Measurements from ENCODE around the gene ANO2.

DNA sequence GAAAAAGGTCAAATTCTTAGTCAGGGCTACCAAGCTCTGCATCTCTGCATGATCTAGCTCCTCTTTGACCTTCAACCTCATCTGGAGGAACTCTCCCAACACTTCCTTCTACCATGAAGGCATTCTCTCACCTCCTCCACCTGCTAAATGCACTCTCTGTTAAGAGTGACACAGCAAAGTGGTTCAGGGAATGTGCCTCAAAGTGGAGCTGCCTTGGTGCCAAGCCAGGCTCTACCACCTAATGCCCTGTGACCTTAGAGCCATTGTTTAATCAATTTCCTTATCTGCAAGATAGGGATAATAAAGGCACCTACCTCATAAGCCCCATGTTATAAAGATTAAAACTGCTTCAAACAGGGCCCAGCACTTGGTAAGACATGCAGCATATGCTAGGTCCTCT lies 236.7 kb downstream of the ANO2 start:
- TF ChIP-seq, protein P1, sequence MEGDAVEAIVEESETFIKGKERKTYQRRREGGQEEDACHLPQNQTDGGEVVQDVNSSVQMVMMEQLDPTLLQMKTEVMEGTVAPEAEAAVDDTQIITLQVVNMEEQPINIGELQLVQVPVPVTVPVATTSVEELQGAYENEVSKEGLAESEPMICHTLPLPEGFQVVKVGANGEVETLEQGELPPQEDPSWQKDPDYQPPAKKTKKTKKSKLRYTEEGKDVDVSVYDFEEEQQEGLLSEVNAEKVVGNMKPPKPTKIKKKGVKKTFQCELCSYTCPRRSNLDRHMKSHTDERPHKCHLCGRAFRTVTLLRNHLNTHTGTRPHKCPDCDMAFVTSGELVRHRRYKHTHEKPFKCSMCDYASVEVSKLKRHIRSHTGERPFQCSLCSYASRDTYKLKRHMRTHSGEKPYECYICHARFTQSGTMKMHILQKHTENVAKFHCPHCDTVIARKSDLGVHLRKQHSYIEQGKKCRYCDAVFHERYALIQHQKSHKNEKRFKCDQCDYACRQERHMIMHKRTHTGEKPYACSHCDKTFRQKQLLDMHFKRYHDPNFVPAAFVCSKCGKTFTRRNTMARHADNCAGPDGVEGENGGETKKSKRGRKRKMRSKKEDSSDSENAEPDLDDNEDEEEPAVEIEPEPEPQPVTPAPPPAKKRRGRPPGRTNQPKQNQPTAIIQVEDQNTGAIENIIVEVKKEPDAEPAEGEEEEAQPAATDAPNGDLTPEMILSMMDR (conservative IDR thresholded peaks at IDR 0.05; ENCODE audit: low read depth in 2 of 2): no peak
- TF ChIP-seq POLR2AphosphoS5 (IDR thresholded peaks at IDR 0.05; ENCODE audit: low read depth) (no peak), EZH2 (IDR thresholded peaks at IDR 0.05; ENCODE audit: low read depth, unreplicated experiment) (no peak), ZNF462 (CRISPR knock-in tag; IDR thresholded peaks at IDR 0.05) (no peak), JUNB (IDR thresholded peaks at IDR 0.05; ENCODE audit: unreplicated experiment) (no peak), CREB1 (CRISPR knock-in tag; IDR thresholded peaks at IDR 0.05; ENCODE audit: low read depth) (no peak)
- TF ChIP-seq, protein P2, sequence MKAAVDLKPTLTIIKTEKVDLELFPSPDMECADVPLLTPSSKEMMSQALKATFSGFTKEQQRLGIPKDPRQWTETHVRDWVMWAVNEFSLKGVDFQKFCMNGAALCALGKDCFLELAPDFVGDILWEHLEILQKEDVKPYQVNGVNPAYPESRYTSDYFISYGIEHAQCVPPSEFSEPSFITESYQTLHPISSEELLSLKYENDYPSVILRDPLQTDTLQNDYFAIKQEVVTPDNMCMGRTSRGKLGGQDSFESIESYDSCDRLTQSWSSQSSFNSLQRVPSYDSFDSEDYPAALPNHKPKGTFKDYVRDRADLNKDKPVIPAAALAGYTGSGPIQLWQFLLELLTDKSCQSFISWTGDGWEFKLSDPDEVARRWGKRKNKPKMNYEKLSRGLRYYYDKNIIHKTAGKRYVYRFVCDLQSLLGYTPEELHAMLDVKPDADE (IDR thresholded peaks at IDR 0.05): no peak
- TF ChIP-seq, protein P3, sequence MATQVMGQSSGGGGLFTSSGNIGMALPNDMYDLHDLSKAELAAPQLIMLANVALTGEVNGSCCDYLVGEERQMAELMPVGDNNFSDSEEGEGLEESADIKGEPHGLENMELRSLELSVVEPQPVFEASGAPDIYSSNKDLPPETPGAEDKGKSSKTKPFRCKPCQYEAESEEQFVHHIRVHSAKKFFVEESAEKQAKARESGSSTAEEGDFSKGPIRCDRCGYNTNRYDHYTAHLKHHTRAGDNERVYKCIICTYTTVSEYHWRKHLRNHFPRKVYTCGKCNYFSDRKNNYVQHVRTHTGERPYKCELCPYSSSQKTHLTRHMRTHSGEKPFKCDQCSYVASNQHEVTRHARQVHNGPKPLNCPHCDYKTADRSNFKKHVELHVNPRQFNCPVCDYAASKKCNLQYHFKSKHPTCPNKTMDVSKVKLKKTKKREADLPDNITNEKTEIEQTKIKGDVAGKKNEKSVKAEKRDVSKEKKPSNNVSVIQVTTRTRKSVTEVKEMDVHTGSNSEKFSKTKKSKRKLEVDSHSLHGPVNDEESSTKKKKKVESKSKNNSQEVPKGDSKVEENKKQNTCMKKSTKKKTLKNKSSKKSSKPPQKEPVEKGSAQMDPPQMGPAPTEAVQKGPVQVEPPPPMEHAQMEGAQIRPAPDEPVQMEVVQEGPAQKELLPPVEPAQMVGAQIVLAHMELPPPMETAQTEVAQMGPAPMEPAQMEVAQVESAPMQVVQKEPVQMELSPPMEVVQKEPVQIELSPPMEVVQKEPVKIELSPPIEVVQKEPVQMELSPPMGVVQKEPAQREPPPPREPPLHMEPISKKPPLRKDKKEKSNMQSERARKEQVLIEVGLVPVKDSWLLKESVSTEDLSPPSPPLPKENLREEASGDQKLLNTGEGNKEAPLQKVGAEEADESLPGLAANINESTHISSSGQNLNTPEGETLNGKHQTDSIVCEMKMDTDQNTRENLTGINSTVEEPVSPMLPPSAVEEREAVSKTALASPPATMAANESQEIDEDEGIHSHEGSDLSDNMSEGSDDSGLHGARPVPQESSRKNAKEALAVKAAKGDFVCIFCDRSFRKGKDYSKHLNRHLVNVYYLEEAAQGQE (IDR thresholded peaks at IDR 0.05; ENCODE audit: unreplicated experiment): no peak

All from GM23338 (cell line).